Trophoblast cell (in vitro differentiated cells and primary cell): Measurements from ENCODE around the gene LANCL3.

Source experiments
- DNase-seq, 2 donors: peaks; one replicate each; pipeline ENCODE4 v3.0.0-alpha.2; 2016
- H2AFZ ChIP-seq: 2 replicates; pipeline ENCODE4 v1.6.1; 2013; ENCODE audit warnings: low read length, moderate library complexity, mild to moderate bottlenecking; ENCODE audit not compliant: insufficient read depth, poor library complexity
- H2AK5ac ChIP-seq: 2 replicates; pipeline ENCODE4 v1.6.1; 2013; ENCODE audit warnings: mild to moderate bottlenecking, low read length
- H2BK120ac ChIP-seq: 2 replicates; pipeline ENCODE4 v1.6.1; 2013; ENCODE audit warnings: low read length, mild to moderate bottlenecking, moderate library complexity; ENCODE audit not compliant: insufficient read depth, poor library complexity
- H2BK12ac ChIP-seq: 2 replicates; pipeline ENCODE4 v1.6.1; 2013; ENCODE audit warnings: mild to moderate bottlenecking, low read length, moderate library complexity
- H2BK5ac ChIP-seq: 2 replicates; pipeline ENCODE4 v1.6.1; 2013; ENCODE audit warnings: low read length, low read depth, moderate library complexity, mild to moderate bottlenecking; ENCODE audit not compliant: poor library complexity
- H3K14ac ChIP-seq: 2 replicates; pipeline ENCODE4 v1.6.1; 2013; ENCODE audit warnings: mild to moderate bottlenecking, low read length
- H3K18ac ChIP-seq: 2 replicates; pipeline ENCODE4 v1.6.1; 2013; ENCODE audit warnings: mild to moderate bottlenecking, low read length
- H3K23ac ChIP-seq: 2 replicates; pipeline ENCODE4 v1.6.1; 2013; ENCODE audit warnings: low read length
- H3K27ac ChIP-seq: 2 replicates; pipeline ENCODE4 v1.5.1; 2013; ENCODE audit warnings: low read depth, mild to moderate bottlenecking, inconsistent platforms, low read length, moderate library complexity
- H3K27me3 ChIP-seq: 2 replicates; pipeline ENCODE4 v1.6.1; 2013; ENCODE audit warnings: inconsistent platforms, mild to moderate bottlenecking, low read length, moderate library complexity; ENCODE audit not compliant: insufficient read depth
- H3K36me3 ChIP-seq, 2 experiments: 1 replicate in 1 of 2; 2 replicates in 1 of 2; pipeline ENCODE4 v1.6.1; 2013; ENCODE audit warnings: low read length in 2 of 2, mild to moderate bottlenecking in 2 of 2, moderate library complexity in 1 of 2; ENCODE audit not compliant: insufficient read depth in 2 of 2, control insufficient read depth in 1 of 2
- H3K4ac ChIP-seq: 2 replicates; pipeline ENCODE4 v1.6.1; 2013; ENCODE audit warnings: low read depth, mild to moderate bottlenecking, low read length, moderate library complexity
- H3K4me1 ChIP-seq, 2 experiments: 1 replicate in 1 of 2; 2 replicates in 1 of 2; pipeline ENCODE4 v1.6.1; 2013; ENCODE audit warnings: low read length in 2 of 2, mild to moderate bottlenecking in 2 of 2, moderate library complexity in 1 of 2; ENCODE audit not compliant: insufficient read depth in 2 of 2, control insufficient read depth in 1 of 2
- H3K4me2 ChIP-seq: 2 replicates; pipeline ENCODE4 v1.6.1; 2013; ENCODE audit warnings: inconsistent platforms, mild to moderate bottlenecking, low read length, moderate library complexity
- H3K4me3 ChIP-seq: 2 replicates; pipeline ENCODE4 v1.5.1; 2013; ENCODE audit warnings: mild to moderate bottlenecking, low read depth, low read length, inconsistent platforms
- H3K79me1 ChIP-seq: one replicate; pipeline ENCODE4 v1.6.1; 2013; ENCODE audit warnings: low read length
- H3K79me2 ChIP-seq: 2 replicates; pipeline ENCODE4 v1.6.1; 2013; ENCODE audit warnings: low read length, mild to moderate bottlenecking; ENCODE audit not compliant: control insufficient read depth, insufficient read depth, poor library complexity
- H3K9ac ChIP-seq: 2 replicates; pipeline ENCODE4 v1.6.1; 2013; ENCODE audit warnings: mild to moderate bottlenecking, low read length
- H3K9me3 ChIP-seq: 2 replicates; pipeline ENCODE4 v1.6.1; 2013; ENCODE audit warnings: low read depth, mild to moderate bottlenecking, control low read depth, inconsistent platforms, low read length; ENCODE audit not compliant: insufficient read depth
- H4K12ac ChIP-seq: 2 replicates; pipeline ENCODE4 v1.6.1; 2013; ENCODE audit warnings: low read depth, mild to moderate bottlenecking, low read length, moderate library complexity
- H4K8ac ChIP-seq: 2 replicates; pipeline ENCODE4 v1.6.1; 2013; ENCODE audit warnings: low read depth, mild to moderate bottlenecking, low read length, moderate library complexity
- H4K91ac ChIP-seq: one replicate; pipeline ENCODE4 v1.6.1; 2013; ENCODE audit warnings: low read depth, mild to moderate bottlenecking, low read length, moderate library complexity
- WGBS: extraction: QIAGEN DNeasy Blood & Tissue Kit; methylation state at CpG from one replicate; pipeline ENCODE4 v1.1.7; 2013; ENCODE audit warnings: missing lambda C conversion rate; ENCODE audit not compliant: insufficient read length, insufficient coverage; ENCODE audit errors: extremely low coverage; 5-methylcytosine and 5-hydroxymethylcytosine counted together

LANCL3 gene

DNA sequence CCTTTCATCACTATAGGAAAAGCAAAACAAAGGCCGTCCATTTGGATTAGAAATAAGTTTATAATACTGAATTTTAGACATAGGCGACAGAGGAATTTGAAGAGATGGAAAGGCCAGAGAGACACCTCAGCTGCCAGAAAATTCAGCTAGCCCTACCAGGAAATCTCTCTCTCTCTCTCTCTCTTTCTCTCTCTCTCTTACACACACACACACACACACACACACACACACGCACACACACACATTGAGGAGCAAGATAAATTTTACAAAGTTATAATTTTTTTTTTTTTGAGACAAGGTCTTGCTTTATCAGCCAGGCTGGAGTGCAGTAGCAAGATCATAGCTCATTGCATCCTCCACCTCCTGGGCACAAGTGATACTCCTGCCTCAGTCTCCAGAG, 115.5 kb downstream of the LANCL3 start:
- H3K4me3 ChIP-seq, result no peak overlapping the region
- H3K23ac ChIP-seq, result no peak overlapping the region
- H3K4me2 ChIP-seq, result no peak overlapping the region
- no peak overlapping the region for H2BK12ac ChIP-seq
- no peak overlapping the region for H4K91ac ChIP-seq
- H3K18ac ChIP-seq, result no peak overlapping the region
- no peaks in the 10 kb centered on the region for H3K36me3 ChIP-seq
- no peaks in the 10 kb centered on the region for H3K27me3 ChIP-seq
- WGBS, result no CpG with 5 or more reads among the region's 3 CpGs
- no peak overlapping the region for H3K14ac ChIP-seq
- H3K4ac ChIP-seq, result no peak overlapping the region
- H3K9ac ChIP-seq, result no peak overlapping the region
- H2AFZ ChIP-seq, result no peak overlapping the region
- H2AK5ac ChIP-seq, result no peak overlapping the region
- no peak overlapping the region for H3K27ac ChIP-seq
- H2BK5ac ChIP-seq, result no peak overlapping the region
- no peaks in the 10 kb centered on the region for H3K9me3 ChIP-seq
- H4K12ac ChIP-seq, result no peak overlapping the region
- H3K4me1 ChIP-seq, result no peaks in the 10 kb centered on the region
- H2BK120ac ChIP-seq, result no peak overlapping the region
- H4K8ac ChIP-seq, result no peak overlapping the region
- H3K79me2 ChIP-seq, result no peaks in the 10 kb centered on the region
- H3K79me1 ChIP-seq, result no peaks in the 10 kb centered on the region
- no peak for DNase-seq

DNA sequence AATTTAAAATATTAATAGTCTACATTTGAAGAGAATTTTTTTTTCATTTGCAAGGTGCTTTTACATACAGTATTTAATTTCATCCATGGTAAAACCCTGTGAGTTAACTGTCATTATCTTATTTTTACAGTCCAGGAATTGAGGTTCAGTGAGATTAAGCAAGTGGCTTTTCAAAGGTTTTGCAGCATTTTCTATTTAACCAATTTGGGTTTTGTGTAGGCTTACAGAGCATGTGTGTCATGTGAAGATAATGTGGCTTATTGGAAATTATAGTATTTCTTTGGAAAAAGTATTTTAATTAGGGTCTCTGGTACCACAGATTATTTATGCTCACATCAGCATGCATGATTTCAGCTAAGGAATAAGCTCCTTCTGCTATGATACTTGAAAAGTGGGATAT, 118.7 kb downstream of the LANCL3 start:
- H3K9ac ChIP-seq, result no peak overlapping the region
- no peak overlapping the region for H3K4me3 ChIP-seq
- no peak overlapping the region for H3K18ac ChIP-seq
- H4K8ac ChIP-seq, result no peak overlapping the region
- H3K9me3 ChIP-seq, result no peaks in the 10 kb centered on the region
- H3K4me2 ChIP-seq, result no peak overlapping the region
- no peak overlapping the region for H2BK5ac ChIP-seq
- no peak overlapping the region for H2BK120ac ChIP-seq
- H2AK5ac ChIP-seq, result no peak overlapping the region
- H3K79me1 ChIP-seq, result no peaks in the 10 kb centered on the region
- no peak overlapping the region for H4K12ac ChIP-seq
- no peaks in the 10 kb centered on the region for H3K27me3 ChIP-seq
- no peak overlapping the region for H2BK12ac ChIP-seq
- H3K27ac ChIP-seq, result no peak overlapping the region
- DNase-seq, result no peak
- no peaks in the 10 kb centered on the region for H3K4me1 ChIP-seq
- H3K14ac ChIP-seq, result no peak overlapping the region
- no peak overlapping the region for H3K23ac ChIP-seq
- H3K79me2 ChIP-seq, result no peaks in the 10 kb centered on the region
- H4K91ac ChIP-seq, result no peak overlapping the region
- no peaks in the 10 kb centered on the region for H3K36me3 ChIP-seq
- H2AFZ ChIP-seq, result no peak overlapping the region
- no peak overlapping the region for H3K4ac ChIP-seq

DNA sequence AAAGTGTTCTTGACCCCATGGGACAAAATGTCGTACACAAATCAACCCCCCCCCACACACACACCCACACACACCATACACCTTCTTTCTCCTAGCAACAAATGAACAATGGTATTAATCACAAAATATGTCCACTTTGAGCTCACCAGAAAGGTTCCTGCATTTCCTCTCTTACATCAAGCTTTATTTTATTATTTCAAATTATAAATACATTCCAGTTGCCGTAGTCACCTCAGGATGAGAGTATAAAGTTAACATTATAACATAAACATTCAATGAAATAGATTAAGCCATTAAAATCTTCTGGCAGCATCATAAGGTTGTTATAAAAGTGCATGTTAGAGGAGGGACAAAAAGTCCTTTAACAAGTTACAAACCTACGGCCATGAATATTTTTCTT, 121.5 kb downstream of the LANCL3 start:
- H4K8ac ChIP-seq, result no peak overlapping the region
- no peaks in the 10 kb centered on the region for H3K9me3 ChIP-seq
- H4K12ac ChIP-seq, result no peak overlapping the region
- no peaks in the 10 kb centered on the region for H3K79me1 ChIP-seq
- H4K91ac ChIP-seq, result no peak overlapping the region
- no peak overlapping the region for H3K4ac ChIP-seq
- no peaks in the 10 kb centered on the region for H3K79me2 ChIP-seq
- H3K14ac ChIP-seq, result no peak overlapping the region
- H3K9ac ChIP-seq, result no peak overlapping the region
- H2BK120ac ChIP-seq, result no peak overlapping the region
- WGBS, result no CpG with 5 or more reads among the region's 3 CpGs
- H3K18ac ChIP-seq, result no peak overlapping the region
- no peaks in the 10 kb centered on the region for H3K4me1 ChIP-seq
- H3K27ac ChIP-seq, result no peak overlapping the region
- no peak for DNase-seq
- H2AK5ac ChIP-seq, result no peak overlapping the region
- H2AFZ ChIP-seq, result no peak overlapping the region
- no peak overlapping the region for H3K23ac ChIP-seq
- no peak overlapping the region for H2BK12ac ChIP-seq
- H2BK5ac ChIP-seq, result no peak overlapping the region
- H3K36me3 ChIP-seq, result no peaks in the 10 kb centered on the region
- H3K4me3 ChIP-seq, result no peak overlapping the region
- no peaks in the 10 kb centered on the region for H3K27me3 ChIP-seq
- H3K4me2 ChIP-seq, result no peak overlapping the region

DNA sequence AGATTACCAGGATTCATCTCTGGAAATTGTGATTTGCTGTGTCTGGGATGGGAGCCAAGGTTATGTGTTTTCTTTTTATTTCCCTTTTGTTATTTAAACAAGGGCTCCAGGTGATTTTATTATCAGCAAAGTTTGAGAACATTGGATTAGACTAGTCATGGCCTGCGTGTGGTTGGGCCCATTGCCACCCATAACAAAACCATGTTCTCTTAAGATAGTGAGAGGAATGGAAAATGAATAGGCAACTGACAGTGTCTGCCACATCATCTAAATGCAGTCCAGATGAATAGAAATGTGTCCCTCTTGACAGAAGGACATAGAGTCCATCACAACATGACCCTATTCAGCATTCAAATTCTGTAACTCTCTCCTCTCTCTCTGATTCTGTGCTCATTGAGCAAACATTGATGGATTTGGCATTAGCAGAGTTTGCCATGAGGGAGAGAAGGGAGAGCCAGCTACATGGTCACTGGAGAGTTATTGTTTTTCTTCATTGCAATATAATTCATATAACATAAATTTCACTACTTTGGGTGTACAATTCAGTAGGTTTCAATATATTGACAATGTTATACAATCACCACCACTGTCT, 125.8 kb downstream of the LANCL3 start:
- H3K4ac ChIP-seq, result no peak overlapping the region
- no peak overlapping the region for H3K4me3 ChIP-seq
- no peak overlapping the region for H3K18ac ChIP-seq
- H2BK120ac ChIP-seq, result no peak overlapping the region
- no peak overlapping the region for H4K91ac ChIP-seq
- no CpG with 5 or more reads among the region's 1 CpG for WGBS
- H2AFZ ChIP-seq, result no peak overlapping the region
- no peak overlapping the region for H3K14ac ChIP-seq
- H3K79me1 ChIP-seq, result no peaks in the 10 kb centered on the region
- H4K8ac ChIP-seq, result no peak overlapping the region
- H3K4me1 ChIP-seq, result no peaks in the 10 kb centered on the region
- H3K9ac ChIP-seq, result no peak overlapping the region
- no peaks in the 10 kb centered on the region for H3K79me2 ChIP-seq
- H3K36me3 ChIP-seq, result no peaks in the 10 kb centered on the region
- no peak for DNase-seq
- no peak overlapping the region for H4K12ac ChIP-seq
- H3K4me2 ChIP-seq, result no peak overlapping the region
- no peak overlapping the region for H3K23ac ChIP-seq
- no peaks in the 10 kb centered on the region for H3K9me3 ChIP-seq
- no peaks in the 10 kb centered on the region for H3K27me3 ChIP-seq
- no peak overlapping the region for H2BK12ac ChIP-seq
- H3K27ac ChIP-seq, result no peak overlapping the region
- no peak overlapping the region for H2AK5ac ChIP-seq
- no peak overlapping the region for H2BK5ac ChIP-seq
